Peyer's patch (tissue), 4 donors: ENCODE results near the gene KRTAP10-1. TPM values are rescaled to one million over a fixed set of nuclear protein-coding genes. Genes with fewer than 3 reads are reported as not detected.
A peak's percentile ranks its signal among the peaks of the same experiment; 100 is the strongest.

Source experiments
- DNase-seq, 3 donors: peaks; one replicate each; pipeline ENCODE4 v3.0.0-alpha.2; 2017 to 2019
- H3K27ac ChIP-seq, 4 donors: fragments of 200-600 bp; sonication (generic); one replicate each; pipeline ENCODE4 v1.5.1; 2016 to 2019
- H3K27me3 ChIP-seq, 2 donors: fragments of 200-600 bp; sonication (generic); one replicate each; pipeline ENCODE4 v1.5.1; 2019
- H3K36me3 ChIP-seq, 3 donors: fragments of 200-600 bp; sonication (generic); one replicate each; pipeline ENCODE4 v1.5.1; 2016 to 2019
- H3K4me1 ChIP-seq, 4 donors: fragments of 200-600 bp; sonication (generic); one replicate each; pipeline ENCODE4 v1.5.1; 2016 to 2019
- H3K4me3 ChIP-seq, 4 donors: fragments of 200-600 bp; sonication (generic); 1 replicate in 3 of 4; 2 replicates in 1 of 4; pipeline ENCODE4 v1.5.1; 2016 to 2019; ENCODE audit warnings: mild to moderate bottlenecking in 1 of 4
- H3K9me3 ChIP-seq, 4 donors: fragments of 200-600 bp; sonication (generic); one replicate each; pipeline ENCODE4 v1.5.1; 2016 to 2019; ENCODE audit warnings: mild to moderate bottlenecking in 1 of 4
- CTCF ChIP-seq, 6 experiments: fragments of 450-650 bp in 4 of 6; fragments of 200-600 bp in 2 of 6; sonication (generic) in 1 of 6; IDR thresholded peaks; one replicate each; pipeline ENCODE4 v1.5.1; 2017 to 2019; ENCODE audit warnings: antibody characterized with exemption in 6 of 6, mild to moderate bottlenecking in 3 of 6, moderate library complexity in 1 of 6
- POLR2A ChIP-seq, 2 donors: fragments of 450-650 bp; IDR thresholded peaks; one replicate each; pipeline ENCODE4 v1.5.1; 2017; ENCODE audit warnings: antibody characterized with exemption in 2 of 2, mild to moderate bottlenecking in 2 of 2, moderate library complexity in 2 of 2
- total RNA-seq, 4 donors: library from RNA; depleted of rRNA; stranded (reverse); fragments of >200 nt; gene quantifications; one replicate each; pipeline ENCODE4 v1.1.0, GENCODE V29; 2016

The KRTAP10-1 gene
- total RNA-seq, 4 donors from 2014 or later: not detected

- H3K9me3 ChIP-seq: no peaks in the 10 kb centered on the region
- no peak for TF ChIP-seq CTCF (IDR thresholded peaks at IDR 0.05)
- H3K4me1 ChIP-seq: no peaks in the 10 kb centered on the region
- DNase-seq: peak in 2 of 3 donors; percentile 26 to 34
- H3K27ac ChIP-seq: no peak overlapping the region
- no peaks in the 10 kb centered on the region for H3K27me3 ChIP-seq
- H3K4me3 ChIP-seq: no peak overlapping the region
- H3K36me3 ChIP-seq: no peaks in the 10 kb centered on the region
These were observed 11.0 kb downstream of the KRTAP10-1 start for GRCh38 chr21:44529011-44529421.

- no peaks in the 10 kb centered on the region for H3K27me3 ChIP-seq
- no peaks in the 10 kb centered on the region for H3K4me1 ChIP-seq
- DNase-seq: peak in 1 of 3 donors; percentile 17
- H3K4me3 ChIP-seq: no peak overlapping the region
- TF ChIP-seq POLR2A (IDR thresholded peaks at IDR 0.05) (no peak), CTCF (IDR thresholded peaks at IDR 0.05) (no peak)
- H3K9me3 ChIP-seq: no peaks in the 10 kb centered on the region
- H3K36me3 ChIP-seq: no peaks in the 10 kb centered on the region
- H3K27ac ChIP-seq: no peak overlapping the region
These were observed 11.4 kb downstream of the KRTAP10-1 start for GRCh38 chr21:44528634-44528995.

- TF ChIP-seq POLR2A (IDR thresholded peaks at IDR 0.05) (no peak), CTCF (IDR thresholded peaks at IDR 0.05) (no peak)
- no peak overlapping the region for H3K27ac ChIP-seq
- H3K36me3 ChIP-seq: no peaks in the 10 kb centered on the region
- DNase-seq: peak in 2 of 3 donors; percentile 29 to 41
- H3K27me3 ChIP-seq: no peaks in the 10 kb centered on the region
- H3K9me3 ChIP-seq: no peaks in the 10 kb centered on the region
- no peak overlapping the region for H3K4me3 ChIP-seq
- no peaks in the 10 kb centered on the region for H3K4me1 ChIP-seq
These were observed 11.9 kb downstream of the KRTAP10-1 start for GRCh38 chr21:44527983-44528633.

GRCh38 chr21:44527156-44527982, 12.6 kb downstream of the KRTAP10-1 start:
- no peak for TF ChIP-seq CTCF (IDR thresholded peaks at IDR 0.05)
- no peak for TF ChIP-seq POLR2A (IDR thresholded peaks at IDR 0.05)
- peak in 2 of 3 donors; percentile 24 to 27 for DNase-seq
- Histone ChIP-seq H3K27me3 (no peaks in the 10 kb centered on the region), H3K4me3 (no peak overlapping the region), H3K4me1 (no peaks in the 10 kb centered on the region), H3K9me3 (no peaks in the 10 kb centered on the region), H3K36me3 (no peaks in the 10 kb centered on the region), H3K27ac (no peak overlapping the region)

- Histone ChIP-seq H3K36me3 (no peaks in the 10 kb centered on the region), H3K4me3 (no peak overlapping the region), H3K4me1 (no peaks in the 10 kb centered on the region), H3K9me3 (no peaks in the 10 kb centered on the region), H3K27me3 (no peaks in the 10 kb centered on the region), H3K27ac (no peak overlapping the region)
- DNase-seq: peak in 1 of 3 donors; percentile 25
- TF ChIP-seq CTCF (IDR thresholded peaks at IDR 0.05) (no peak), POLR2A (IDR thresholded peaks at IDR 0.05) (no peak)
These were observed 13.6 kb downstream of the KRTAP10-1 start for GRCh38 chr21:44526096-44526997.
